SU-DHL-6 (cell line): ENCODE data around the gene PTPN6.

Experiments used
- CTCF ChIP-seq: fragments of 200-600 bp; sonication (generic); IDR thresholded peaks from one replicate; pipeline ENCODE4 v1.5.1; 2017; ENCODE audit warnings: antibody characterized with exemption, mild to moderate bottlenecking, low read length, moderate library complexity; ENCODE audit not compliant: insufficient read depth, poor library complexity, severe bottlenecking
- EZH2phosphoT487 ChIP-seq: fragments of 200-600 bp; sonication (generic), shearing (Covaris generic); conservative IDR thresholded peaks from 2 replicates; pipeline ENCODE4 v1.6.1; 2018; ENCODE audit warnings: mild to moderate bottlenecking, antibody characterized with exemption, low read length, moderate library complexity, mixed read lengths

GRCh38 chr12:6957151-6957701 lies 6.1 kb downstream of the PTPN6 start:
- TF ChIP-seq CTCF (no peak), EZH2phosphoT487 (no peak)
